Activated CD8-positive, alpha-beta memory T cell treated with anti-CD3 and anti-CD28 coated beads, Interleukin-2, amount 50 U/mL, for 1 hour (primary cell): ENCODE results near the gene SOX30.
"Not testable (repeated sequence)": the region's sequence is repeated elsewhere in the genome, so short reads cannot be mapped to it uniquely, and the experiment has no call there.

ENCODE experiments used
- DNase-seq: peaks from one replicate; pipeline ENCODE4 v3.0.0-alpha.2; 2020; ENCODE audit errors: extremely low read depth

The SOX30 gene

GRCh38 chr5:157652377-157652692, at the start of gene SOX30:
SOX30 (minus strand) TSS chr5:157652438; CDS start chr5:157652078, 360 bp downstream.
- DNase-seq = no peak

DNA sequence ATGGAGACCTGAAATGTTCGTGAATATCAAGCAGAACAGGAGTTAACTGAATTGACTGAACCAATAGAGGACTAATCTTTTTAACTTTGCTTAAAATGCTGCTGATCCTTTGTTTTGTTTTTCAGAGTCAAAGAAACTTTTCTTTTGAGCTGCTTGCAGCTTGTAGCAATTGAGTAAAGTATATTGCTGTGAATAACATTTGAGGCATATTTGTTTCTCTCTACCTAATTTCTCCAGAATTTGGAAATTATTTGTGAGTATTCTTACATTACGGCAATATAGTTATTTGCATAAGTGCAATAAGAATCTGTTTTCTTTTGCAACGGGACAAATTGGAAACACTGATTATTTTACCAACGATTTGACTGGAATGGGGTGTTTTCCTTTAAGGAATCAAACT, 46.4 kb upstream of the SOX30 start:
- not testable (repeated sequence) for DNase-seq

GRCh38 chr5:157696154-157696553, 43.9 kb upstream of the SOX30 start:
- not testable (repeated sequence) for DNase-seq

GRCh38 chr5:157693816-157694215, 41.6 kb upstream of the SOX30 start:
- not testable (repeated sequence) for DNase-seq

- DNase-seq = no peak
Measured at GRCh38 chr5:157690690-157691433, 38.6 kb upstream of the SOX30 start.

DNA sequence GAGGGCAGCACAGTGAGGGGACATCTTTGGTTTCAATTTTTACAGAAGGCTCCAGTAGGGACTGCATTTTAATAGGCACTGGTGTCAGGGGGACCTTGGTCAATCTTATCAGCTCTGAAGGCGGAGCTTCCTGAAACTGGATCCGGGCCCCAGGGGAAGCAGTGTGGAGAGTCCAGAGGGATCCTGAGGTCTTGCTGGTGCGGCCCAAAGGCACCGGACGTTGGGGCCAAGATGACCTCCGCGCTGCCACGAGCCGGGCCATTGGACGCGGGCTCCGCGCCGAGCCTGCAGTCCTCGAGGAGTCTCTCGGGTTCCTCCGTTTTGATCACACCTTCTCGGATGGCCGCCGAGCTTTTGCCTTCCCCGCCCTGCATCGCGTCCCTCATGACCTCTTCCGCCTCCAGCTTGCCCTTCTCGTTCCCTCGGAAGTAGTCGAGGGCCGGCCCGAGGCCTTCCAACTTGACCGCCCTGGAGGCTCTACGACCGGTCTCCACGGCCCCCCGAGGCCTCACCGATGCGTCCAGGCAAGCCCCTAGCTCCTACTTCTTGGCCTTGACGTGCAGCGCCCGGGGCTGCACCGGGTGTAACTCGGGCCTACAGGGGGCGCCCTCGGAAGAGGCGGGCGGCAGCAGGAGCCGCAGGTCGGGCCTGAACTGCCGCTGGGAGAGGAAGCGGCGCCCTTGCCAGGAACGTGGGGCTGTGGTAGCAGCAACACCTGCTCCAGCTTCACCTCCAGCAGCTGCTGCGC, 37.9 kb upstream of the SOX30 start:
- DNase-seq = no peak

DNA sequence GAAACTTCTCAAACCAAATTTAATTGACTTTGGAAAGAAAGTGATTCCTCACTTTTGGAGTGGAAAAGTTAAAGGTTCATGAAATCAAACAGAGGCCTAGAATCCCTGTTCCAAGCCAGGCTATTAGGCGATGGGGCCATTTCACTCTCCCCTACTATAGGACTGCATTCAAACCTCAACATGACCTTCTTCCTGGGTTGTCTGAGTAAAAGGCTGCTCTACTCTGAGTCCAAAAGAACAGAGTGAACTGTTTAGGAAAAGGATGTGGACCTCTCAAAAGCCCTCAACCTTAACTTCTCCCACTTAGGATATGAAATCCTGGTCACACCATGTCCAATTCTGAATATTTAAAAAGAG, 34.9 kb upstream of the SOX30 start:
- no peak for DNase-seq

DNA sequence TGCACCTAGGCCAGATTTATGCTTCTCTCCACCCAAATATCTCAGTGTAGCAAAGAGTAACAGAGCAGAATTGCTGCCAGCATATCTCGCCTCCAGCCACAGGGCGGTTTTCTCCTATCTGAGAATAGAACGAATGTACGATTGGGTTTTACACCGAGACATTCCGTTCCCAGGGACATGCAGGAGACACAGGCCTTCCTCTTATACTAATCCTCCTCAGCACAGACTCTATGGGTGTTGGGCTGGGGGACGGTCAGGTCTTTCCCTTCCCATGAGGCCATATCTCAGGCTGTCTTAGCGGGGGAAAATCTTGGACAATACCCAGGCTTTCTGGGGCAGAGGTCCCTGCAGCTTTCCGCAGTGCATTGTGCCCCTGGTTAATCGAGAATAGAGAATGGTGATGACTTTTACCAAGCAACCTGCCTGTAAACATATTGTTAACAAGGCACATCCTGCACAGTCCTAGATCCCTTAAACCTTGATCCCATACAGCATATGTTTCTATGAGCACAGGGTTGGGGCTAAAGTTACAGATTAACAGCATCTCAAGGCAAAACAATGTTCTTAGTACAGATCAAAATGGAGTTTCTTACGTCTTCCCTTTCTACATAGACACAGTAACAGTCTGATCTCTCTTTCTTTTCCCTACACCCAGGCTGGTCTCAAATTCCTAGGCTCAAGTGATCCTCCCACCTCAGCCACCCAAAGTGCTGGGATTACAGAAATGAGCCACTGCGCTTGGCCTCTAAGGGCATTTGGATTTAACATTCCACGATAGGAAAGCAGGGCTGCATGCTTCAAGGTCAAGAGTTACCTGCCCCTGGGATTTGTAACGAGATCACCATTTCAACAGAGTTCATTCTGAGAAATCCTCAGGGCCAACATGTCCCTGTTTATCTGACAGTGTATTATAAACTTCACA, 34.3 kb upstream of the SOX30 start:
- not testable (repeated sequence) for DNase-seq

GRCh38 chr5:157682257-157682656, 30.0 kb upstream of the SOX30 start:
- no peak for DNase-seq

DNA sequence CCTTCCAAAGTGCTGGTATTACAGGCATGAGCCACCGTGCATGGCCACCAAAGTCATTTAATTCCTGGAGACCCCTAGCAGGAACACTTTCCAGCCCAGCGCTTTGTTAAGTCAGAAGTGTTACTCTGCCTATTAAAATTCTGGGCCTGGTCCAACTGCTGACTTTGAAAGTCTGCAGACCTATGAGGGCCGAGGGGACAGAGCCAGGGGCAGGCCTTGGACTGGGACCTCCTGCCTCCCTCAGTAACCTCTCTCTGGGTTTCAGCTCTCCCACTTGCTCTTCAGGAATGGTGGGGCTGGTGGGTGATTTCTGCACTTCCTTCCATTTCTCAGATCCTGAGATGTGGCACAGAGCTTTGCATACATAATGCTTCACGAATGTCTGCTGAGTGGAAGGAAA, 28.8 kb upstream of the SOX30 start:
- no peak for DNase-seq

DNA sequence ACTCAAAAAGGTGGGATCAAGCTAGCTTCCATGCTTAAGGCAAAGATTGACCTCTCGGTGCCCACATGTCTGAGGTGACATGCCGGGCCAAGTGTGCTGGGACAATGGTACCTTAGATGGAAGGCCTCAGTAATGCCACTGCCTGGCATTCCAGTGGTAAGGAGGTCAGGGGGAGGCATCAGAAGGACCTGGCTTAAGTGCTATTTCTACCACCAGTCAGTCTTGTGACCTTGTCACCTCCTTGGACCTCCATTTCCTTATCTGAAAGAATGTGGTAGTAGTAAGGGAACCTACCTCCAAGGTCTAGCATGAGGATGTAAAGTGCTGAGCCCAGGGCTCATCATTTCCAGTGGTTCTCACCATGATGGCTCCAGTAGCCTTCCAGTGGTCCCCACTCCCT, 28.0 kb upstream of the SOX30 start:
- DNase-seq = no peak

- no peak for DNase-seq
Measured at GRCh38 chr5:157679801-157680200, 27.6 kb upstream of the SOX30 start.

- no peak for DNase-seq
Measured at GRCh38 chr5:157677931-157678330, 25.7 kb upstream of the SOX30 start.

DNA sequence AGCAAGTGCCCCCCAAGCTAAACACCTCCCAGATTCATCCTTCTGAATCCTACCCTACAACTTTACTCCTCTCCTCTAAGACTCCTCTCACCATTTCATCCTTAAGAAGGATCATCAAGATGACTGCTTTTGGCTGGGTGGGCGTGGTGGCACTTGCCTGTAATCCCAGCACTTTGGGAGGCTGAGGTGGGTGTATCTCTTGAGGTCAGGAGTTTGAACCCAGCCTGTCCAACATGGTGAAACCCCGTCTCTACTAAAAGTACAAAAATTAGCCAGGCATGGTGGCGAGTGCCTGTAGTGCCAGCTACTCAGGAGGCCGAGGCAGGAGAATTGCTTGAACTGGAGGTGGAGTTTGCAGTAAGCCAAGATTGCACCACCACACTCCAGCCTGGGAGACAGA, 22.1 kb upstream of the SOX30 start:
- not testable (repeated sequence) for DNase-seq

DNA sequence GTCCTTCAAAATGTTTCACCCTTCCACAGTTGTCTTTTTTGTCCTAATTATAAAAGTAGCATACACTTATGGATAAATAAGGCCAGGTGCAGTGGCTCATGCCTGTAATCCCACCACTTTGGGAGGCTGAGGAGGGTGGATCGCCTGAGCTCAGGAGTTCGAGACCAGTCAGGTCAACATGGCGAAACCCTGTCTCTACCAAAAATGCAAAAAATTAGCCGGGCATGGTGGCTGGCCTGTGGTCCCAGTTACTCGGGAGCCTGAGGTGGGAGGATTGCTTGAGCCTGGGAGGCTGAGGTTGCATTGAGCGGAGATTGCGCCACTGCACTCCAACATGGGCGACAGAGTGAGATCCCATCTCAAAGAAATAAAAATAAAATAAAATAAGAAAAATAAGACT, 20.7 kb upstream of the SOX30 start:
- DNase-seq = no peak

DNA sequence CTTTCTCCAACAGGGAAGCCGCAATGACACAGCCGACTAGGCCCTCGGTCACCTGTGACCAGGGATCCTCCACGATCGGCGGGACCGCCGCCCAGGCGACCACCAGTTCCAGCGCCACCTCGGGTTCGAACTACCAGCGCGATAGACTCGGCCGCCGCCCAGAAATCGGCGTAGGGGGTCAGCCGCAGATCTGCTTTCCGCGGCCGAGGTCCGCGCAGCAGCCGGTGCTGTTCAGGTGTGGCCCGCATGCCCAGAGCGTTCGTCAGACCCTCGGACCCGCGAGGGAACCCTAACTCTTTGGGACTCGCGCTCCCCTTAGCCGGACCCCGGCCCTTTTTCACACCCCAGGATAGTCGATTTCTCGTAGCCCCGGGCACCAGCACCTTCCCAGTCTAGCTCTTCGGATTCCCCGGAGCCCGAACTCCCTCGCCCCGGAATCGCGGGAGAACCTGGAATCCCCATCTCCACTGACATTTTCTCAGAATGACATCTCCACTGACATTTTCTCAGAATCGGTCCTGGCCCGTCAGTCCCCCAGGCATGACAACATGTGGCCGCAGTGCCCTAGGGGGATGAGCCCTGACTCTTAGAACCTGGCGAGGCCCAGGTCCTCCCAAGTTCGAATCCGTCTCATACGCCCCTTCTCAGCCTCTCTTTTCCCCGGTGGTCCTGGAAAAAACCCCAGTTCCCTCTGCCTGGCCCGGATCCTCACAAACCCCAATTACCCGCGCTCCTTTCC, 19.5 kb upstream of the SOX30 start:
- DNase-seq = no peak

DNA sequence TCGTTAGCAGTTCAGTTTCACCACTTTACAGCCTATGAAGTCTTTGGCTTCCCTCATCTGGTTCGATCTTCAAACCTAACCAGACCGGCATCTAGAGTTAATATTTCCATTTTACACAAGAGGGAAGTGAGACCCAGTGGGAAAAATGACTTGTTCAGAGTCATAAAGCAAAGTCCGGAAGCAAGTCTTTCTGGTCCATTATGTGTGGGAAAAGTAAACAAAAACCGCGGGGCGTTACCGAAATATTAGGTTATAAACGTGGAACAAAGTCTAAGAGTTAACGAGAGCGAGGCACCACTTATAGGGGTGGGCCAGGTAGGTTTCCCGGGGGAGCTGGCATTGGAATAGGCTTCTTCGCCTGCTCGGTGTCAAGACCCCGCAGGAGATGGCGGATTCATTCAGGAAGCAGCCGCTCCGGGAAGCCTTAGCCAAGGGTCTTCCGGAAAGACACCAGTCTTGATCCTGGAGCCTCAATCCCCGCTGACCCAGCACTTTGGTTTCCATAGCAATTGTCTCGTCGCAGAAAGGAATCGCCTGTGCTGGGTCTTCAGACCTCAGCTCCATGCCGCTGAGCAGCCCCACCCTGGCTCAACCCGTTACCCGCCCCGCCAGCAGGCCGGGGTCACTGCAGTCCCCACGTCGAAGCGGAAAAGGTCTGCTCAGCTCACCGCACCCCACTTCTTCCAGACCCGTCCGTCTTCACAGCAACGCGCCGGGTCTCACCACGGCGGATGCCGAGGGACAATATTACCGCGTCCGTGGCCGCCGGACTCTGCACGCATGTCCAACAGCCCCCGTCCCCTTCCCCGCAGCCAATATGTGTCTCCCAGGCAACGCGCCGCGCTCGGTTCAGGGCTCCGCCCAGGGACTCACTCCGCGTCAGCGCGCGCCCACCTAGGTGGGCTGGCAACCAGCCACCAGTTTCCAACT, 18.7 kb upstream of the SOX30 start, which contains the start of gene C5orf52:
TSS of gene C5orf52 (plus strand) at position 872 of the 930 bp plus-strand sequence. CDS start 82 bp downstream, outside the sequence.
- no peak for DNase-seq

- no peak for DNase-seq
Measured at GRCh38 chr5:157669701-157670097, 17.5 kb upstream of the SOX30 start.

GRCh38 chr5:157668356-157668755, 16.1 kb upstream of the SOX30 start:
- no peak for DNase-seq

GRCh38 chr5:157665467-157666070, 13.3 kb upstream of the SOX30 start:
- DNase-seq = no peak
